ENCODE measurements around the gene NPL.

The NPL gene

GRCh38 chr1:182851825-182852224, 62.3 kb downstream of the NPL start:
- no peaks in the 10 kb centered on the region for H3K9me3 ChIP-seq (replicated peaks; ENCODE audit: low read length)
- peaks cover 98% of the 10 kb centered on the region for H3K36me3 ChIP-seq (ENCODE audit: insufficient read depth, low read length)
- H3K9ac ChIP-seq (ENCODE audit: low read depth, low read length), result no peak overlapping the region
- no peak overlapping the region for H3K4me3 ChIP-seq (ENCODE audit: low read length)
- no peaks in the 10 kb centered on the region for H3K4me1 ChIP-seq (ENCODE audit: control insufficient read depth, insufficient read depth, low read length)
- no peak overlapping the region for H3K4me2 ChIP-seq (ENCODE audit: low read length)
- no peaks in the 10 kb centered on the region for H3K27me3 ChIP-seq (ENCODE audit: control insufficient read depth, insufficient read depth, low read length)

GRCh38 chr1:182855911-182856310, 66.3 kb downstream of the NPL start:
- Histone ChIP-seq H3K27me3 (ENCODE audit: control insufficient read depth, insufficient read depth, low read length) (no peaks in the 10 kb centered on the region), H3K9ac (ENCODE audit: low read depth, low read length) (no peak overlapping the region), H3K9me3 (replicated peaks; ENCODE audit: low read length) (no peaks in the 10 kb centered on the region), H3K4me3 (ENCODE audit: low read length) (no peak overlapping the region), H3K4me2 (ENCODE audit: low read length) (no peak overlapping the region), H3K4me1 (ENCODE audit: control insufficient read depth, insufficient read depth, low read length) (no peaks in the 10 kb centered on the region), H3K36me3 (ENCODE audit: insufficient read depth, low read length) (peaks cover 98% of the 10 kb centered on the region)

GRCh38 chr1:182857212-182857611, 67.6 kb downstream of the NPL start:
- Histone ChIP-seq H3K9me3 (replicated peaks; ENCODE audit: low read length) (no peaks in the 10 kb centered on the region), H3K4me1 (ENCODE audit: control insufficient read depth, insufficient read depth, low read length) (no peaks in the 10 kb centered on the region), H3K4me3 (ENCODE audit: low read length) (no peak overlapping the region), H3K9ac (ENCODE audit: low read depth, low read length) (no peak overlapping the region), H3K36me3 (ENCODE audit: insufficient read depth, low read length) (peaks cover 99% of the 10 kb centered on the region), H3K4me2 (ENCODE audit: low read length) (no peak overlapping the region), H3K27me3 (ENCODE audit: control insufficient read depth, insufficient read depth, low read length) (no peaks in the 10 kb centered on the region)

- Histone ChIP-seq H3K27me3 (ENCODE audit: control insufficient read depth, insufficient read depth, low read length) (no peaks in the 10 kb centered on the region), H3K9ac (ENCODE audit: low read depth, low read length) (no peak overlapping the region), H3K4me2 (ENCODE audit: low read length) (no peak overlapping the region), H3K9me3 (replicated peaks; ENCODE audit: low read length) (no peaks in the 10 kb centered on the region), H3K4me3 (ENCODE audit: low read length) (no peak overlapping the region), H3K4me1 (ENCODE audit: control insufficient read depth, insufficient read depth, low read length) (no peaks in the 10 kb centered on the region), H3K36me3 (ENCODE audit: insufficient read depth, low read length) (peaks cover 94% of the 10 kb centered on the region)
These were observed 71.1 kb downstream of the NPL start for GRCh38 chr1:182860658-182861057.

- no peaks in the 10 kb centered on the region for H3K9me3 ChIP-seq (replicated peaks; ENCODE audit: low read length)
- peaks cover 94% of the 10 kb centered on the region for H3K36me3 ChIP-seq (ENCODE audit: insufficient read depth, low read length)
- no peak overlapping the region for H3K4me2 ChIP-seq (ENCODE audit: low read length)
- H3K27me3 ChIP-seq (ENCODE audit: control insufficient read depth, insufficient read depth, low read length), result no peaks in the 10 kb centered on the region
- no peak overlapping the region for H3K4me3 ChIP-seq (ENCODE audit: low read length)
- H3K4me1 ChIP-seq (ENCODE audit: control insufficient read depth, insufficient read depth, low read length), result no peaks in the 10 kb centered on the region
- no peak overlapping the region for H3K9ac ChIP-seq (ENCODE audit: low read depth, low read length)
These were observed 72.4 kb downstream of the NPL start for GRCh38 chr1:182861994-182862393.

- no peaks in the 10 kb centered on the region for H3K9me3 ChIP-seq (replicated peaks; ENCODE audit: low read length)
- no peaks in the 10 kb centered on the region for H3K27me3 ChIP-seq (ENCODE audit: control insufficient read depth, insufficient read depth, low read length)
- no peak overlapping the region for H3K4me3 ChIP-seq (ENCODE audit: low read length)
- H3K36me3 ChIP-seq (ENCODE audit: insufficient read depth, low read length), result peaks cover 93% of the 10 kb centered on the region
- no peak overlapping the region for H3K4me2 ChIP-seq (ENCODE audit: low read length)
- H3K9ac ChIP-seq (ENCODE audit: low read depth, low read length), result no peak overlapping the region
- no peaks in the 10 kb centered on the region for H3K4me1 ChIP-seq (ENCODE audit: control insufficient read depth, insufficient read depth, low read length)
These were observed 73.3 kb downstream of the NPL start for GRCh38 chr1:182862827-182863226.

- no peak overlapping the region for H3K4me2 ChIP-seq (ENCODE audit: low read length)
- H3K9me3 ChIP-seq (replicated peaks; ENCODE audit: low read length), result no peaks in the 10 kb centered on the region
- H3K27me3 ChIP-seq (ENCODE audit: control insufficient read depth, insufficient read depth, low read length), result no peaks in the 10 kb centered on the region
- H3K4me3 ChIP-seq (ENCODE audit: low read length), result no peak overlapping the region
- peaks cover 93% of the 10 kb centered on the region for H3K36me3 ChIP-seq (ENCODE audit: insufficient read depth, low read length)
- H3K4me1 ChIP-seq (ENCODE audit: control insufficient read depth, insufficient read depth, low read length), result no peaks in the 10 kb centered on the region
- no peak overlapping the region for H3K9ac ChIP-seq (ENCODE audit: low read depth, low read length)
These were observed 74.4 kb downstream of the NPL start for GRCh38 chr1:182863940-182864339.

- Histone ChIP-seq H3K4me3 (ENCODE audit: low read length) (no peak overlapping the region), H3K4me2 (ENCODE audit: low read length) (no peak overlapping the region), H3K9ac (ENCODE audit: low read depth, low read length) (no peak overlapping the region), H3K36me3 (ENCODE audit: insufficient read depth, low read length) (peaks cover 91% of the 10 kb centered on the region), H3K9me3 (replicated peaks; ENCODE audit: low read length) (no peaks in the 10 kb centered on the region), H3K27me3 (ENCODE audit: control insufficient read depth, insufficient read depth, low read length) (no peaks in the 10 kb centered on the region), H3K4me1 (ENCODE audit: control insufficient read depth, insufficient read depth, low read length) (no peaks in the 10 kb centered on the region)
These were observed 78.3 kb downstream of the NPL start for GRCh38 chr1:182867861-182868260.

- Histone ChIP-seq H3K27me3 (ENCODE audit: control insufficient read depth, insufficient read depth, low read length) (no peaks in the 10 kb centered on the region), H3K9ac (ENCODE audit: low read depth, low read length) (no peak overlapping the region), H3K4me1 (ENCODE audit: control insufficient read depth, insufficient read depth, low read length) (no peaks in the 10 kb centered on the region), H3K9me3 (replicated peaks; ENCODE audit: low read length) (no peaks in the 10 kb centered on the region), H3K36me3 (ENCODE audit: insufficient read depth, low read length) (peaks cover 95% of the 10 kb centered on the region), H3K4me2 (ENCODE audit: low read length) (no peak overlapping the region), H3K4me3 (ENCODE audit: low read length) (no peak overlapping the region)
These were observed 79.7 kb downstream of the NPL start for GRCh38 chr1:182869241-182869666.

GRCh38 chr1:182872881-182873280, 83.3 kb downstream of the NPL start:
- Histone ChIP-seq H3K4me3 (ENCODE audit: low read length) (no peak overlapping the region), H3K4me1 (ENCODE audit: control insufficient read depth, insufficient read depth, low read length) (no peaks in the 10 kb centered on the region), H3K36me3 (ENCODE audit: insufficient read depth, low read length) (peaks cover 98% of the 10 kb centered on the region), H3K4me2 (ENCODE audit: low read length) (no peak overlapping the region), H3K9me3 (replicated peaks; ENCODE audit: low read length) (no peaks in the 10 kb centered on the region), H3K9ac (ENCODE audit: low read depth, low read length) (no peak overlapping the region), H3K27me3 (ENCODE audit: control insufficient read depth, insufficient read depth, low read length) (no peaks in the 10 kb centered on the region)

GRCh38 chr1:182875889-182876288, 86.3 kb downstream of the NPL start:
- peaks cover 100% of the 10 kb centered on the region for H3K36me3 ChIP-seq (ENCODE audit: insufficient read depth, low read length)

GRCh38 chr1:182877331-182877730, 87.8 kb downstream of the NPL start:
- no peak overlapping the region for H3K9ac ChIP-seq (ENCODE audit: low read depth, low read length)
- peaks cover 100% of the 10 kb centered on the region for H3K36me3 ChIP-seq (ENCODE audit: insufficient read depth, low read length)
- no peaks in the 10 kb centered on the region for H3K27me3 ChIP-seq (ENCODE audit: control insufficient read depth, insufficient read depth, low read length)
- no peak overlapping the region for H3K4me3 ChIP-seq (ENCODE audit: low read length)
- no peak overlapping the region for H3K4me2 ChIP-seq (ENCODE audit: low read length)
- H3K4me1 ChIP-seq (ENCODE audit: control insufficient read depth, insufficient read depth, low read length), result no peaks in the 10 kb centered on the region
- no peaks in the 10 kb centered on the region for H3K9me3 ChIP-seq (replicated peaks; ENCODE audit: low read length)

More at GRCh38 chr1:182875889-182876288, 86.3 kb downstream of the NPL start:
- no peak overlapping the region for H3K4me2 ChIP-seq (ENCODE audit: low read length)
- no peaks in the 10 kb centered on the region for H3K9me3 ChIP-seq (replicated peaks; ENCODE audit: low read length)
- no peak overlapping the region for H3K9ac ChIP-seq (ENCODE audit: low read depth, low read length)
- H3K4me3 ChIP-seq (ENCODE audit: low read length), result no peak overlapping the region
- no peaks in the 10 kb centered on the region for H3K4me1 ChIP-seq (ENCODE audit: control insufficient read depth, insufficient read depth, low read length)
- H3K27me3 ChIP-seq (ENCODE audit: control insufficient read depth, insufficient read depth, low read length), result no peaks in the 10 kb centered on the region
